Measurements from ENCODE around the gene CDC42BPB. TPM values are rescaled to one million over a fixed set of nuclear protein-coding genes. Genes with fewer than 3 reads are reported as not detected.

CDC42BPB gene
- total RNA-seq, 1 experiment from 2014 or later: 103 TPM

GRCh38 chr14:102979406-102979805 is 77.9 kb downstream of the CDC42BPB start:
- Histone ChIP-seq H4K8ac (replicated peaks; ENCODE audit: insufficient read length, low read depth, low read length) (no peak overlapping the region), H3T11ph (ENCODE audit: low read length) (no peak overlapping the region), H2BK5ac (ENCODE audit: insufficient read length, low read length) (no peak overlapping the region), H3K79me2 (ENCODE audit: insufficient read depth, low read length) (no peaks in the 10 kb centered on the region), H3K4ac (ENCODE audit: low read depth, low read length) (no peak overlapping the region), H3K4me2 (ENCODE audit: insufficient read depth, insufficient read length, low read length) (no peak overlapping the region), H3K14ac (ENCODE audit: insufficient read depth, low read length) (no peak overlapping the region), H3K27me3 (ENCODE audit: insufficient read depth, low read length) (no peaks in the 10 kb centered on the region), H2BK12ac (ENCODE audit: insufficient read length, low read depth, low read length) (no peak overlapping the region), H3K23me2 (ENCODE audit: insufficient read length, low read depth, low read length, poor library complexity, severe bottlenecking) (no peaks in the 10 kb centered on the region), H3K56ac (ENCODE audit: insufficient read length, low read depth, low read length) (no peak overlapping the region), H2AFZ (ENCODE audit: low read length) (no peak overlapping the region), H2BK20ac (ENCODE audit: low read depth, low read length, poor library complexity, severe bottlenecking) (no peak overlapping the region), H2BK120ac (ENCODE audit: low read depth, low read length, poor library complexity, severe bottlenecking) (no peak overlapping the region), H3K9ac (ENCODE audit: extremely low read depth, insufficient read length, low read length) (no peak overlapping the region), H2BK15ac (ENCODE audit: low read depth, low read length) (no peak overlapping the region), H3K18ac (ENCODE audit: insufficient read length, low read depth, low read length) (no peak overlapping the region), H4K91ac (ENCODE audit: insufficient read length, low read depth, low read length) (no peak overlapping the region), H3K27ac (ENCODE audit: insufficient read length, low read depth, low read length) (no peak overlapping the region), H3K4me1 (ENCODE audit: insufficient read depth, low read length) (no peaks in the 10 kb centered on the region), H2AK5ac (ENCODE audit: insufficient read length, low read length) (no peak overlapping the region), H3K9me3 (ENCODE audit: control insufficient read depth, low read depth, low read length) (no peaks in the 10 kb centered on the region), H3K79me1 (ENCODE audit: insufficient read depth, low read depth, low read length, poor library complexity, severe bottlenecking) (no peaks in the 10 kb centered on the region), H4K5ac (ENCODE audit: insufficient read length, low read depth, low read length) (no peak overlapping the region), H3K23ac (ENCODE audit: insufficient read length, low read depth, low read length) (no peak overlapping the region), H4K20me1 (ENCODE audit: control insufficient read depth, insufficient read depth, insufficient read length) (peaks cover 2% of the 10 kb centered on the region)
- TF ChIP-seq CTCF (conservative IDR thresholded peaks at IDR 0.05): no peak
- Mint-ChIP-seq H3K4me3 (no peak overlapping the region), H3K9me3 (no peaks in the 10 kb centered on the region), H3K36me3 (ENCODE audit: insufficient read depth in 1 of 3, low read depth in 3 of 3) (peaks cover 16 to 88% (median 42%) of the 10 kb centered on the region in 3 experiments; a peak in 6 of 7 replicates), H3K27ac (no peak overlapping the region), H3K27me3 (ENCODE audit: low read depth) (no peaks in the 10 kb centered on the region; the same call in 1 of the 2 replicates), H3K4me1 (no peaks in the 10 kb centered on the region)
- no peak for DNase-seq
- no CpG with 5 or more reads among the region's 9 CpGs for WGBS (ENCODE audit: extremely low coverage, insufficient read length, low lambda C conversion rate)

Measured in H9 (cell line).